GM13976 (cell line): Measurements from ENCODE around the gene PLCB1.

Experiments
- DNase-seq: peaks from one replicate; pipeline ENCODE4 v3.0.0; 2012; ENCODE audit warnings: low spot score
- in situ Hi-C: fragments of 300-500 bp; cut with MboI; formaldehyde crosslinking; loops from one replicate; pipeline ENCODE4 v1.12.0; 2022; ENCODE audit warnings: low sequenced_read_pairs, mixed read lengths, inconsistent platforms; ENCODE audit not compliant: unreplicated experiment
- TF ChIP-seq, protein P1 (sequence below): IDR thresholded peaks from 2 replicates; pipeline ENCODE4 v1.5.1; 2012; ENCODE audit warnings: borderline replicate concordance, mild to moderate bottlenecking; ENCODE audit not compliant: insufficient read depth; ENCODE audit errors: extremely low read depth, missing control alignments, control extremely low read depth

The PLCB1 gene

DNA sequence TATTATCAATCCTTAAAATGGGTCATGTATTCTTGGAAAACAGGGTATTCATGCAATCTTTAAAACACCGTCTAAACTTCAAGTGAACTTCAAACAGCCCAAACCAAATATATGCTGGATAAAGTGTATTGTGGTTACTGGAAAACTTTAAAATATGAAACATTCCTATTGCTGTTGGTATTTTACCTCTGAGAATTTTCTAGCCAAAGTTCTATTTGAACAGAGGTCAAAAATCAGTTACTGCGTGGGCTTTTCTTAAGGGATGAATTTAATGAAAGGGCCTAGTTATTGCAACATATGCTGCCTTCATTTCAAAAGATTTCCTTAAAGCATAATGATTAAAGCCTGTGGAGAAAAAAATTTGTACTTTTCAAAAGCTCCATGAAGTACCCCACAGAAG lies 436.0 kb downstream of the PLCB1 start:
- no peak for DNase-seq
- TF ChIP-seq, protein P1, sequence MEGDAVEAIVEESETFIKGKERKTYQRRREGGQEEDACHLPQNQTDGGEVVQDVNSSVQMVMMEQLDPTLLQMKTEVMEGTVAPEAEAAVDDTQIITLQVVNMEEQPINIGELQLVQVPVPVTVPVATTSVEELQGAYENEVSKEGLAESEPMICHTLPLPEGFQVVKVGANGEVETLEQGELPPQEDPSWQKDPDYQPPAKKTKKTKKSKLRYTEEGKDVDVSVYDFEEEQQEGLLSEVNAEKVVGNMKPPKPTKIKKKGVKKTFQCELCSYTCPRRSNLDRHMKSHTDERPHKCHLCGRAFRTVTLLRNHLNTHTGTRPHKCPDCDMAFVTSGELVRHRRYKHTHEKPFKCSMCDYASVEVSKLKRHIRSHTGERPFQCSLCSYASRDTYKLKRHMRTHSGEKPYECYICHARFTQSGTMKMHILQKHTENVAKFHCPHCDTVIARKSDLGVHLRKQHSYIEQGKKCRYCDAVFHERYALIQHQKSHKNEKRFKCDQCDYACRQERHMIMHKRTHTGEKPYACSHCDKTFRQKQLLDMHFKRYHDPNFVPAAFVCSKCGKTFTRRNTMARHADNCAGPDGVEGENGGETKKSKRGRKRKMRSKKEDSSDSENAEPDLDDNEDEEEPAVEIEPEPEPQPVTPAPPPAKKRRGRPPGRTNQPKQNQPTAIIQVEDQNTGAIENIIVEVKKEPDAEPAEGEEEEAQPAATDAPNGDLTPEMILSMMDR, result no peak
- in situ Hi-C loops, result no loop called here

DNA sequence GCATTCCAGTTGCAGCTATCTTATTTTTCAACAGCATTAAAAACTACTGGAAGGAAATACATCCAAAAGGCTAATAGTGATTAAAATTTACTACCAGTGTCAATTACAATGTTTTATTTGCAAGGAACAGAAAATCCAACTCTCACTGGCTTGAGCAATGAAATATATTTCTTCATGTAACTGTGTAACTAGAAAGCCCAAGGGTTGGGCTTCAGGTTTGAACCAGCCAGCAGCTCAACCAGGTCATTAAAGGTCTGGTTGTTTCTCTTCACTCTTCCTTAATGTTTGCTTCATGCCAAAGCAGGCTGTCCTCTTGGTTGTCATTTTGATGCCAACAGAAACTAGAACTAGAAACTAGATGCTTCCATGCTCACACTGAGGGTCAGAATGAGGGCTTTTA lies 437.7 kb downstream of the PLCB1 start:
- DNase-seq, result no peak
- in situ Hi-C loops, result no loop called here
- TF ChIP-seq, protein P1, result no peak

DNA sequence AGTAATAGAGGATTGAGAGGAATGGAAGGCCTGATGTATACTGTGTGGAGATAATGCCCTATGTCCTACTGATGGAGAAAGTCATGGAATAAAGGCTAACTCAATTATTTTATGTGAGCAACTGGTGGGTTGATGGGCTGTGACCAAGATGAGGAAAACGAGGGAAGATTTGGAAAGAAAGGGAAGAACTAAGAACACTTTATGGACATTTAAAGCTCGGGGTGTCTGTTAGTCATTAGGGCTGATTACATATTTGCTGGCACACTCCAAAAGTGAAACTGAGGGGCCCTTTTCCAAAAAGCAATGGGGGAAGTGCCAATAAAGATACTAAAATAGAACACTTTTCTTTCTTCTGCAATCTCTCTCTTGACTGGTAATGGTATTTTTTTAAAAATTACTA lies 439.5 kb downstream of the PLCB1 start:
- no peak for DNase-seq
- in situ Hi-C loops, result no loop called here
- TF ChIP-seq, protein P1, result no peak

DNA sequence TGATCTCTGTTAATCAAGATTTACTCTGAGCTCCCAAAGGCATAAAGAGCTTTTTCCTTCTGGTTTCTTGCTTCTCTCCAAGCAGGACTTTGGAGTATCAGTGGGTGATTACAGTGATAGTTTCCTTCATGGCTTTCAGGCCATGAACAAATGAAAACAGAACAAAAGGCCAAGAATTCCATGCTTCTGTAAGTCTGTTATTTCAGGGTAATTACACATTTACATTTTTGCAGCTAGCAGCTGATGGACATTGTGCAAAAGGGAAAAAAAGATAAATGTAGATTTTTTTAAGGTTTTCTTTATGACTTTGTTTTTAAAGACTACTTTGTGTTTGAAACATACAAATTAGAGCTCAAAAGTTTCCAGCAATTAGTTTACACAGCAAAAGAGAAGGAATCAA lies 441.6 kb downstream of the PLCB1 start:
- in situ Hi-C loops, result no loop called here
- TF ChIP-seq, protein P1, result no peak
- DNase-seq, result no peak

DNA sequence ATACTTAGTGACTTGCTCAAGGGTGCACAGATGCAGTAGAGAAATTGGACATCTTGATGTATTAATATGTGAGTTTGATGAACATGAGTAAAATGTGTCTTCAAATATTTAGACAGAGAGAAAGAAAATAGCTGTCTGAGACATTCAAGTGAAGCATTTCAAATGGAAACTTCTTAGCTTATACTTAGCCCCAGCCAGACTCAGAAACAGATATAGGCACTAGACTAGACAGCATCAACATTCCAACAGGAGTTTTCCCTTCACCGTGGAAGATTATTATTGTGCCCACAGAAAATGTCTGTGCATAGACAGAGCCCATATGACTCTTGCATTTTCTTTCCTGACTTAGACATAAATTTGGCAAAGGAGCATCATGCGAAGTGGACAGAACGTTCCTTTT lies 443.0 kb downstream of the PLCB1 start:
- TF ChIP-seq, protein P1, result no peak
- DNase-seq, result no peak
- in situ Hi-C loops, result no loop called here

DNA sequence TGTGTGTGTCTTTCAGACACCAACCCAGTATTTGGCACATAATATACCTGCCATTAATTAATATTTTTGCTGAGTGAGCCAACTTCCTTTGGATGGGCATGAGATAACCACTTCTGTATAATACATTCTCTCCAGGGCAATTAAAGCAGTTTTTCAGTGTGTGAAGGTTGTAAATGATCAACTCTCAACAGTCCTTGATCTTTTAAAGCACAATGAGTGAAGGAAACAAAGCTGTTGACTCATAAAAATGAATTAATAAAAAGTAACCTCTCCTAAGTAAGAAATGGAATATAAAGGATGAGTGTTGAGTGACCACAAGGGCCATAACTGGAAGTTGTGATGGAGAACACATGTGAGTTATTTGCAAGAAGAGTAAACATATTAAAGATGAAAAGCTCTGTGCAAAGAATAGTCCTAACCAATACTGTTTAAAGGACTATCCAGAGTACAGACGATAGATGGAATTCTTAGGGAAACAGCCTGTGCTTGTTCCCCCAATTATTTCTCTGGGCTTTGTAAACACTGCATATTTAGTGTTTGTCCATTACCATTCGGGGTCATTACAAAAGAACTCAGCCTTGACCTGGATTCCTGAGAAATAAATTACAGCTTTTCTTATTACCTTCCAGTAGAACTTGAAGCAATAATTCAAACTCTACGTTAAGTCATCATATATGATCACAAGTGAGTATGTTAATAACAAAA lies 446.2 kb downstream of the PLCB1 start:
- in situ Hi-C loops, result no loop called here
- no peak for DNase-seq
- TF ChIP-seq, protein P1, result no peak
